ENCODE results near the gene ARFGAP1. TPM values are rescaled to one million over a fixed set of nuclear protein-coding genes. Genes with fewer than 3 reads are reported as not detected.
A peak's percentile ranks its signal among the peaks of the same experiment; 100 is the strongest.

ARFGAP1 gene
- total and polyA plus RNA-seq, 3 experiments from 2014 or later = 22.7 to 77.5 (median 71.0) TPM

DNA sequence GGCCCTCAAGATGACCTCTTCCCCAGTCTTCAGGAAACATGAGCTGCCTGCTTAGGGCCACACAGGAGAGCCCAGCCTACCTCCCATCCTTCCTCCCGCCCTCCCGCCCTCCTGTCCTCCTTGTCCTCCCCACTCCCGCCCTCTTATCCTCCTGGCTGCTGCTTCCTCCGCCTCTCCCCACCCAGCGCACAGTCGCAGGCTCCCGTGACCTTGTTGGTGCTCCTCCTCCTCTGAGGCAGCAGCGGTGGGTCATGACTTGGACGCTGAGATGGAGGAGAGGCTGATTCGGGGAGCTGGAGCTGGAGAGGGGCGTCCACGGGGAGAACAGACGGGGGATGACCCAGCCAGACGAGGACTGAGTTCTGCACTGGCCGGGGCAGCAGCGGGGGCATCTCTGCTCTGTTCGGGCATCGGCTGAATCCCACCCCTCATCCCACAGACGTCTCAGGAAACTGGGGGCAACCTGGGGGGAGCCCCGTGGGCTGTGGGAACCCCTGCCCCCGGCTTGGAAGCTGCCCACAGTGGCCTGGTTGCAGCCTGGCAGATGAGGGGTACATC lies 56.2 kb downstream of the ARFGAP1 start:
- H3K36me3 ChIP-seq (ENCODE audit: insufficient read depth, low read length) = no peaks in the 10 kb centered on the region
- H3K4me1 ChIP-seq (ENCODE audit: insufficient read depth, low read length) = peaks cover 13% of the 10 kb centered on the region
- Mint-ChIP-seq H3K9me3 (peaks cover 4 to 11% (median 7%) of the 10 kb centered on the region in 5 donors), H3K27me3 (peaks cover 2 to 19% of the 10 kb centered on the region in 2 donors), H3K27ac (no peak overlapping the region), H3K4me3 (no peak overlapping the region), H3K36me3 (peaks cover 0 to 7% (median 0%) of the 10 kb centered on the region in 3 donors), H3K4me1 (peaks cover 0 to 5% (median 4%) of the 10 kb centered on the region in 3 donors)
- H3K27ac ChIP-seq (ENCODE audit: low read depth, low read length) = no peak overlapping the region
- POLR2A ChIA-PET = no interaction called here
- no peak for DNase-seq
- no peaks in the 10 kb centered on the region for H3K9me3 ChIP-seq (ENCODE audit: low read length)
- H3K27me3 ChIP-seq (ENCODE audit: insufficient read depth, low read length, poor library complexity, severe bottlenecking) = no peaks in the 10 kb centered on the region
- CTCF ChIA-PET = no interaction called here
- H3K4me3 ChIP-seq (ENCODE audit: low read length) = no peak overlapping the region

DNA sequence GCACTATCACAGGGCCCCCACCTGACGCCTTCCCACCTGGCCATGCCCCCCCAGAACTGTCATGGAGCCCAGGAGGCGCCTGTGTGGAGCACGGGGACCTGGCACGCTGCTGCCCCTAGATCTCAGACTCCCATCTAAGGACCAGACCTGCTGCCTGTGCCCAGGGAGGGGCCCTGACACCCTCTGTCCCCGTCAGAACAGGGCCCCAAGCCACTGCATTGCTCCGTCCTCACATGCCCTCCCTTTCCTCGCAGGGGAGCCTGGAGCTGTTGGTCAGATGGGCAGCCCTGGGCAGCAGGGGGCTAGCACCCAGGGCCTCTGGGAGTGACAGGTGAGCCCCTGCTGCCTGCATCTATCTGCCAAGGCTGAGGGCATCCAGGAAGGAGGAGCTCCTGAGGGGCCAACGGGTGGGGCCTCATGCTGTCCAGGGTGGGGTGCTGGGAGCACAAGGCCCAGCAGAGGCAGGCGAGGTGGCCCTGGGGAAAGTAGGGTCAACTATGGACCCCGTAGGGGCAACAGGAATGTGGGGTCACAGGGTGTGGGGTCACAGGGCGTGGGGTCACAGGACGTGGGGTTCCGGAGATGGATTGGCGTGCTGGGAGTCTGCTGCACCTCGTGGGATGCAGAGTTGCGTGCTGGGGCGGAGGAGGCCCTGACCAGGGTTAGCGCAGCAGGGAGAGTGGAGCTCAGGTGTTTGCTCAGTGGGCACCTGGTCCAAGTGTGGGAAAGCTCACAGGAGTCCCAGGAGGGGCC lies 56.9 kb downstream of the ARFGAP1 start:
- Histone ChIP-seq H3K4me1 (ENCODE audit: insufficient read depth, low read length) (peaks cover 13% of the 10 kb centered on the region), H3K27ac (ENCODE audit: low read depth, low read length) (no peak overlapping the region), H3K9me3 (ENCODE audit: low read length) (no peaks in the 10 kb centered on the region), H3K27me3 (ENCODE audit: insufficient read depth, low read length, poor library complexity, severe bottlenecking) (no peaks in the 10 kb centered on the region), H3K4me3 (ENCODE audit: low read length) (no peak overlapping the region), H3K36me3 (ENCODE audit: insufficient read depth, low read length) (no peaks in the 10 kb centered on the region)
- no peak overlapping the region for H3K4me3 Mint-ChIP-seq
- peak overlapping the region in 1 of 8 donors; percentile 38 for H3K27ac Mint-ChIP-seq
- H3K27me3 Mint-ChIP-seq = peaks cover 3 to 19% of the 10 kb centered on the region in 2 donors
- ChIA-PET POLR2A (no interaction called here), CTCF (interaction anchor here (0.8 kb wide), 1 partner anchor 12 kb away, joined by 3 read pairs; no protein-coding TSS in a partner anchor)
- H3K9me3 Mint-ChIP-seq = peaks cover 4 to 11% (median 7%) of the 10 kb centered on the region in 5 donors
- peaks cover 0 to 5% (median 4%) of the 10 kb centered on the region in 3 donors for H3K4me1 Mint-ChIP-seq
- no peak for DNase-seq
- peaks cover 0 to 7% (median 0%) of the 10 kb centered on the region in 3 donors for H3K36me3 Mint-ChIP-seq

DNA sequence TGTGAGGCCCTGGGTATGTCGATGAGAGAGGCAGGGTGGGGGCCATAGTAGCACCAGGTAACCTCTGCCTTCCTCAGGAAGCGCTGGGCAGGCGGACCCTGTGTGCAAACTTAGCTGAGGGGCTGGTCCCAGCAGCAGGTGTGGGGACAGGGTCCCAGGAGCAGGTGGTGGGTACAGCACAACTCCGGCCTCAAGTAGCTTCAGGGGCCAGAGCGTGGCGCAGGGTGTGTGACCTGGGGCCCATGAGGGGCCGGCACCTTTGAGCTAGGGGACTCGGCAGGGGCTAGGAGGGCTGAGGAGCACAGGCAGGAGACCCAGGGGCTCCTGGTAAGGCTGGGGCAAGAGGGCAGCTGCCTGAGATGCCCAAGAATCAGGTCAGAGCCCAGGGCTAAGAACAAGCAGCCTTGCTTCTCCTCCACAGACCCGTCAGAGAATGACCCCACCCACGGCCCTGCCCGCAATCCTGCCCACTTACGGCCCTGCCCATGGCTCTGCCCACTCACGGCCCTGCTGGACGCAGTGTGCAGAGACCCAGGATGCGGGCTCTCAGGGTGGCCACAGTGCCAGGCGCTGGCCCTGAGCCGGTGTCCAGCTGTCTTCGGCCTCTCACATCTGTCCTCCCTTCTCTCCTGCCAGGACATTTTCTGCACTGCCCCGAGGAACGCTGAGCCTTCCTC lies 57.6 kb downstream of the ARFGAP1 start:
- Mint-ChIP-seq H3K27me3 (peaks cover 4 to 22% of the 10 kb centered on the region in 2 donors), H3K4me1 (peaks cover 0 to 5% (median 4%) of the 10 kb centered on the region in 3 donors), H3K36me3 (peaks cover 0 to 7% (median 0%) of the 10 kb centered on the region in 3 donors), H3K4me3 (no peak overlapping the region), H3K27ac (no peak overlapping the region), H3K9me3 (peaks cover 4 to 11% (median 7%) of the 10 kb centered on the region in 5 donors)
- H3K27me3 ChIP-seq (ENCODE audit: insufficient read depth, low read length, poor library complexity, severe bottlenecking) = no peaks in the 10 kb centered on the region
- no peaks in the 10 kb centered on the region for H3K36me3 ChIP-seq (ENCODE audit: insufficient read depth, low read length)
- CTCF ChIA-PET = interaction anchor here (0.8 kb wide), 1 partner anchor 13 kb away, joined by 3 read pairs; no protein-coding TSS in a partner anchor
- no peak for DNase-seq
- H3K4me3 ChIP-seq (ENCODE audit: low read length) = no peak overlapping the region
- no peaks in the 10 kb centered on the region for H3K9me3 ChIP-seq (ENCODE audit: low read length)
- H3K4me1 ChIP-seq (ENCODE audit: insufficient read depth, low read length) = peaks cover 13% of the 10 kb centered on the region
- H3K27ac ChIP-seq (ENCODE audit: low read depth, low read length) = no peak overlapping the region
- POLR2A ChIA-PET = no interaction called here

DNA sequence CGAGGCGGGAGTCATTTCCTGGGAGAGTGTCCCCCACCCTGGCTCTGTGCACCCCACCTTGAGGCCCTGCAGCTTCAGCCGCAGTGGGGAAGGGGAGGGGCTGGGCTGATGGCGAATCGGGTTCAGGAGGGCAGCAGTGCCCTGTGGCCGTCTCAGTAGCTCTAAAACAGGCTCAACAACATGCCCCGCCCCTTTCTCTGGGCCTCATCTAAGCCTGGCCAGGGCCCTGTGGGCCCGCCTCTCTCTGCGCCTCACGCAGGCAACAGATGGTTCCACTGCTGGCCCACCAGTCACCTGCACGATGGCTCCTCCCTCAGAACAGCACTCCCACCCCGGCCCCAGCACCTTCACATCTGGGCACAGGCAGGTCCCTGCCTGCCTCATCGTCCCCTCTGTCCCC lies 58.3 kb downstream of the ARFGAP1 start:
- DNase-seq = no peak
- no peaks in the 10 kb centered on the region for H3K27me3 ChIP-seq (ENCODE audit: insufficient read depth, low read length, poor library complexity, severe bottlenecking)
- peaks cover 9% of the 10 kb centered on the region for H3K4me1 ChIP-seq (ENCODE audit: insufficient read depth, low read length)
- Mint-ChIP-seq H3K36me3 (peaks cover 0 to 7% (median 0%) of the 10 kb centered on the region in 3 donors), H3K4me1 (peaks cover 0 to 5% (median 4%) of the 10 kb centered on the region in 3 donors), H3K4me3 (no peak overlapping the region), H3K9me3 (peaks cover 4 to 11% (median 7%) of the 10 kb centered on the region in 5 donors), H3K27me3 (peaks cover 8 to 29% of the 10 kb centered on the region in 2 donors), H3K27ac (no peak overlapping the region)
- H3K27ac ChIP-seq (ENCODE audit: low read depth, low read length) = no peak overlapping the region
- POLR2A ChIA-PET = no interaction called here
- no peaks in the 10 kb centered on the region for H3K9me3 ChIP-seq (ENCODE audit: low read length)
- CTCF ChIA-PET = no interaction called here
- no peak overlapping the region for H3K4me3 ChIP-seq (ENCODE audit: low read length)
- no peaks in the 10 kb centered on the region for H3K36me3 ChIP-seq (ENCODE audit: insufficient read depth, low read length)

DNA sequence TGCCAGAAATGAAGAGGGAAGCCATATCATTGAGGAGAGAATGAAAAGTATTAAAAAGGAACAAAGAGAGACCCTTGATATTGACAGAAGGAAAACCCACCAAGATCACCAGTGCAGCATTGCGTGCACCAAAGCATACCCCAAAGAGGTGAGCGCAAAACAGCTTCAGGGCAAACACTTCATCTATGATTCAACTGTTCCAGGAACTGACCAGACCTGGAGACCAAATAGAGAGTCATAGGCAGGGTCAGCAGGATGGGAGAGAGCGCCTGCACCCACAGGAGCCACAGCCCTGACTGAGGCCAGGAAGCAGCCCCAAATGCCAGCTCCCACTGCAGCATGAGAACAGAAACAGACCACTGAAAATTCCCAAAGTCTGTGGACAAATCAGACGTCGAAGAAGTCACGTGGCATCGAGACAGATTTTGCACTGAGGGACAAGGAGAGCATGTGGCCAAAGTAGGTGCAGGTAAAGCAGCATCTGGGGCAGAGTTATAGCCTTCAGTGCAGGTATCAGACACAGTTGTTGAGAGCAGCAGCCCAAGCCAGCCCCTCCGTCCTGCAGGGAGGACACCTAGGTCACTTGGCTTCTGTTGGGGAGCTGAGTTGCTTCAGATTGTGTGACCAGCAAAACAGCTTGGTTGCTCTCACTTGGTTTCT lies 59.3 kb downstream of the ARFGAP1 start:
- H3K4me3 ChIP-seq (ENCODE audit: low read length) = no peak overlapping the region
- no peaks in the 10 kb centered on the region for H3K9me3 ChIP-seq (ENCODE audit: low read length)
- DNase-seq = no peak
- ChIA-PET CTCF (no interaction called here), POLR2A (no interaction called here)
- Mint-ChIP-seq H3K36me3 (peaks cover 0 to 7% (median 0%) of the 10 kb centered on the region in 3 donors), H3K9me3 (peaks cover 4 to 11% (median 7%) of the 10 kb centered on the region in 5 donors), H3K27ac (peak overlapping the region in 1 of 8 donors; percentile 84), H3K27me3 (peaks cover 8 to 34% of the 10 kb centered on the region in 2 donors), H3K4me3 (no peak overlapping the region), H3K4me1 (peaks cover 0 to 3% (median 3%) of the 10 kb centered on the region in 3 donors)
- no peak overlapping the region for H3K27ac ChIP-seq (ENCODE audit: low read depth, low read length)
- H3K4me1 ChIP-seq (ENCODE audit: insufficient read depth, low read length) = no peaks in the 10 kb centered on the region
- H3K36me3 ChIP-seq (ENCODE audit: insufficient read depth, low read length) = no peaks in the 10 kb centered on the region
- no peaks in the 10 kb centered on the region for H3K27me3 ChIP-seq (ENCODE audit: insufficient read depth, low read length, poor library complexity, severe bottlenecking)

DNA sequence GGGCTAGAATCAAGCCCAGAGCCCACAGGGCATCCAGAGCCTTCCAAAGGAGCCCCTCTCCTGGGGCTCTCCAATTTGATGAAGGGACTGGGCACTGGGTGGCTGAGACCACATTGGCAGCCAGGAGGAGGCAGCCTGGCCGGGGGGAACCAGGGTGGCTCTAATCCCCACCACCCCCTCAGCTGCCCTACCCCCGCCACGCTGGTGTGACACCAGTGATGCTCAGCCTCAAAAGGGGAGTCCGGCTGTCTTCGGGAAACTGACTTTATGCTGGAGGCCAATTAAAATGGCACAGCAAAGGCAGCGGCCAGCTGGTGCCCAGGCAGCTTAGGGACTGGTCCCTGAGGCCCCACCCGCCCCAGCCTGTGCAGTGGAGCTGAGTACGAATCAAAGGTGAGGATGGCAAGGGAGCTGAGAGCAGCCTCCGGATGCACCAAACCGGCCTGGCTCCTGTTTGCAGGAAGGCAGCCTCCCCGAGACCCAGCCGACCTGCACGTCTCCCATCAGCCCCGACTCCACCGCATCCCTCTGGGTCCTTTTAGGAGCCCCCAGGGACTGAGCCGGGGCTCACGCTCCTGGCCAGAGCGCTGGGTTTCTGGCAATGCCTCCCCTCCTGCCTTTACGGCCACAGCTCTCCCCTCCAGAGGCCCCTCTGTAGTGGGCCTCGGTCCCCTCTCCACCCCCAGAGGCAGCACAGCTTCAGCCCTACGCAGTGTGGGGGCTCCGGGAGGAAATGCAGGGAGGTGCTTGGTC lies 60.1 kb downstream of the ARFGAP1 start:
- ChIA-PET POLR2A (no interaction called here), CTCF (no interaction called here)
- no peak for DNase-seq
- Mint-ChIP-seq H3K27me3 (peaks cover 8 to 40% of the 10 kb centered on the region in 2 donors), H3K4me1 (no peaks in the 10 kb centered on the region), H3K36me3 (peaks cover 0 to 7% (median 0%) of the 10 kb centered on the region in 3 donors), H3K27ac (no peak overlapping the region), H3K4me3 (no peak overlapping the region), H3K9me3 (peaks cover 4 to 10% (median 7%) of the 10 kb centered on the region in 5 donors)
- H3K4me1 ChIP-seq (ENCODE audit: insufficient read depth, low read length) = no peaks in the 10 kb centered on the region
- no peaks in the 10 kb centered on the region for H3K9me3 ChIP-seq (ENCODE audit: low read length)
- no peak overlapping the region for H3K4me3 ChIP-seq (ENCODE audit: low read length)
- H3K27me3 ChIP-seq (ENCODE audit: insufficient read depth, low read length, poor library complexity, severe bottlenecking) = no peaks in the 10 kb centered on the region
- H3K27ac ChIP-seq (ENCODE audit: low read depth, low read length) = no peak overlapping the region
- H3K36me3 ChIP-seq (ENCODE audit: insufficient read depth, low read length) = no peaks in the 10 kb centered on the region

DNA sequence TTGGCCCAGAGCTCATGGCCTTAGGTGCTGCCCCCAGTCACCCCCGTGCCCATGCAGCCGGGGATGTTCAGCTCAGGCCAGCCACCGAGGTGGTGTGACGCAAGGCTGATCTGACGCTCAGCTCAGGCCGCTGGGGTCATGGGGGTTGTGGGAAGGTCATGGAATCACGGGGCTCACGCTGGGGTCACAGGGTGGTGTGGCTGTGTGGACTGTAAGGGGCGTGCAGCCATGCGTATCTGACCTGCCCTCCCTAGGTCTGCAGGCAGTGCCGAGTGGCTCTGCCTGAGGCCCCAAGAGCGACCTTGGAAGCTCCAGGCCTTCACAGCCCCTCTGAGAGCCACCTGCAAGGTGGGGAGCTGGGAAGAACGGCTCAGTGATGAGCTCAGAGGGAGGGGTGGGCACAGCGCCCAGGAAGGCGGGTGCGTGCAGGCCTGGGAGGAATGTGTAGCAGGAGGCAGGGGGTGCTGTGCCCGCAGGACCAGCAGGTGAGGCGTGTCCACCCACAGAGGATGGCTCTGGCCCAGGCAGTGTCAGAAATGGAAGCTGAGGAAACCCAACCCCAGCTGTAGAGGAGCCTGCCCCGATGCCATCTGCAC lies 60.7 kb downstream of the ARFGAP1 start:
- no peak overlapping the region for H3K4me3 Mint-ChIP-seq
- Histone ChIP-seq H3K4me3 (ENCODE audit: low read length) (no peak overlapping the region), H3K4me1 (ENCODE audit: insufficient read depth, low read length) (no peaks in the 10 kb centered on the region), H3K27ac (ENCODE audit: low read depth, low read length) (no peak overlapping the region), H3K9me3 (ENCODE audit: low read length) (no peaks in the 10 kb centered on the region), H3K27me3 (ENCODE audit: insufficient read depth, low read length, poor library complexity, severe bottlenecking) (no peaks in the 10 kb centered on the region), H3K36me3 (ENCODE audit: insufficient read depth, low read length) (no peaks in the 10 kb centered on the region)
- DNase-seq = no peak
- ChIA-PET POLR2A (no interaction called here), CTCF (no interaction called here)
- H3K27ac Mint-ChIP-seq = no peak overlapping the region
- peaks cover 8 to 44% of the 10 kb centered on the region in 2 donors for H3K27me3 Mint-ChIP-seq
- H3K9me3 Mint-ChIP-seq = peaks cover 4 to 10% (median 7%) of the 10 kb centered on the region in 5 donors
- no peaks in the 10 kb centered on the region for H3K4me1 Mint-ChIP-seq
- peaks cover 0 to 7% (median 0%) of the 10 kb centered on the region in 3 donors for H3K36me3 Mint-ChIP-seq
